Upper lobe of left lung (tissue), 6 donors: ENCODE data around the gene TBX6. TPM values are rescaled to one million over a fixed set of nuclear protein-coding genes. Genes with fewer than 3 reads are reported as not detected.
A peak's percentile ranks its signal among the peaks of the same experiment; 100 is the strongest.

ENCODE experiments used
- ATAC-seq, 2 donors: fragments of 200-7000 bp; cut with Tn5 transposase; one replicate each; pipeline ENCODE4 v1.9.1; 2022; ENCODE audit warnings: mild to moderate bottlenecking in 2 of 2, moderate library complexity in 2 of 2; ENCODE audit not compliant: low FRiP score in 2 of 2
- DNase-seq, 2 donors: peaks; one replicate each; pipeline ENCODE4 v3.0.0-alpha.2; 2019 to 2020
- H3K27ac ChIP-seq, 4 donors: fragments of 200-600 bp; sonication (generic); one replicate each; pipeline ENCODE4 v1.5.1; 2016 to 2019
- H3K27me3 ChIP-seq, 4 donors: fragments of 200-600 bp; sonication (generic); one replicate each; pipeline ENCODE4 v1.5.1; 2017 to 2019
- H3K36me3 ChIP-seq, 4 donors: fragments of 200-600 bp; sonication (generic); one replicate each; pipeline ENCODE4 v1.5.1; 2016 to 2019
- H3K4me1 ChIP-seq, 4 donors: fragments of 200-600 bp; sonication (generic); one replicate each; pipeline ENCODE4 v1.5.1; 2018 to 2019
- H3K4me3 ChIP-seq, 4 donors: fragments of 200-600 bp; sonication (generic); one replicate each; pipeline ENCODE4 v1.5.1; 2017 to 2019; ENCODE audit warnings: mild to moderate bottlenecking in 2 of 4, moderate library complexity in 1 of 4
- H3K9me3 ChIP-seq, 4 donors: fragments of 200-600 bp; sonication (generic); one replicate each; pipeline ENCODE4 v1.5.1; 2018 to 2019
- EP300 ChIP-seq, 4 donors: sonication (generic); formaldehyde crosslinking; IDR thresholded peaks; one replicate each; pipeline ENCODE4 v1.5.1; 2017; ENCODE audit warnings: antibody characterized with exemption in 4 of 4, control low read depth in 2 of 4
- POLR2A ChIP-seq, 4 donors: fragments of 450-650 bp; IDR thresholded peaks; one replicate each; pipeline ENCODE4 v1.5.1; 2016 to 2017; ENCODE audit warnings: antibody characterized with exemption in 4 of 4, mild to moderate bottlenecking in 2 of 4
- POLR2AphosphoS5 ChIP-seq, 2 donors: sonication (generic); formaldehyde crosslinking; IDR thresholded peaks; one replicate each; pipeline ENCODE4 v1.5.1; 2017; ENCODE audit warnings: antibody characterized with exemption in 2 of 2
- WGBS, 2 donors: methylation state at CpG; one replicate each; pipeline ENCODE4 v1.1.5; 2017 to 2018; 5-methylcytosine and 5-hydroxymethylcytosine counted together
- total RNA-seq, 6 donors: library from RNA; depleted of rRNA in 4 of 6; stranded (reverse); fragments of >200 nt in 4 of 6; gene quantifications; one replicate each; pipeline versions ENCODE4 v1.1.0 to v1.2.1, GENCODE V29; 2016 to 2021
- TF ChIP-seq, protein P1 (sequence below), 6 experiments: fragments of 450-650 bp in 4 of 6; fragments of 200-600 bp in 2 of 6; sonication (generic) in 2 of 6; IDR thresholded peaks; one replicate each; pipeline ENCODE4 v1.5.1; 2016 to 2019; ENCODE audit warnings: antibody characterized with exemption in 6 of 6
- donor health status: DM: no; HTN: no; CAD: no; lungs with moderate emphysema.
- donor health status: DM: no; HTN: yes; CAD: no; lungs with severe emphysema.

The TBX6 gene
- total RNA-seq, 6 donors from 2014 or later: 0.69 to 9.4 (median 1.4) TPM

DNA sequence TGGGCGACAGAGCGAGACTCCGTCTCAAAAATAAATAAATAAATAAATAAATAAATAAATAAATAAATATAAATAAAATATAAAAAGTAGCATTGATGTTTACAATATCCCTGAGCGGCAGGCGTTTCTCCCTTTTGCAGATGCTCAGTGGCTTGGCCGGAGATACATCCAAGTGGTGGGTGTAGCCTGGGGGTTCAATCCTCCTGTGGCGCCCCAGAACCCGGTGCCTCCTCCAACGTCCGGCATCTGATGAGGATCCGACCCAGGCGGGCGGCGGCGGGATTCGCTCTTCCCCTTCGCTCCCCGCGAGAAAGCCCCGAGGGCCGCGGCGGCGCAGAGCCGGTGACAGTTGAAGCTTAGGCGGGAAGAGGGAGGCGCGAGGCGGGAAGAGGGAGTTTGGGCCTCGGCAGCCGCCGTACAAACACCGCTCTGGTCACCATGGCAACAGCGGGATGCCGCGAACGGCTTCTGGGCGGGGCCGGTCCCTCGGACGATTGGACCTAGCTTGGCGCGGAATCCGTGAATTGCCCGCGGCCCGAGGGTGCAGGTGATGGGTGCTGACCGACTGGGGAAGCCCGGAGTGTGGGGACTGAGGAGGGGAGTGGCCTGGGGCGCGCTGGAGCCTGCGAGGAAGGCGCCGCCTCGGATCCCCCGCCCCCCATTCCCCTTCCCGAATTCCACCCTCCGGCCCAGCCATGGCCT lies 38.9 kb downstream of the TBX6 start:
- no peaks in the 10 kb centered on the region for H3K27me3 ChIP-seq
- peak overlapping the region in 3 of 4 donors; percentile 7 to 73 (median 68) for H3K27ac ChIP-seq
- peak; percentile 92 to 97 for DNase-seq
- peaks cover 9 to 21% (median 17%) of the 10 kb centered on the region in 4 donors for H3K4me1 ChIP-seq
- ATAC-seq: peak; percentile 90 to 98
- H3K9me3 ChIP-seq: no peaks in the 10 kb centered on the region
- no peaks in the 10 kb centered on the region for H3K36me3 ChIP-seq
- TF ChIP-seq EP300 (IDR thresholded peaks at IDR 0.05): peak in 1 of 4 donors; percentile 80
- TF ChIP-seq POLR2AphosphoS5 (IDR thresholded peaks at IDR 0.05): peak; percentile 82 to 90
- TF ChIP-seq, protein P1, sequence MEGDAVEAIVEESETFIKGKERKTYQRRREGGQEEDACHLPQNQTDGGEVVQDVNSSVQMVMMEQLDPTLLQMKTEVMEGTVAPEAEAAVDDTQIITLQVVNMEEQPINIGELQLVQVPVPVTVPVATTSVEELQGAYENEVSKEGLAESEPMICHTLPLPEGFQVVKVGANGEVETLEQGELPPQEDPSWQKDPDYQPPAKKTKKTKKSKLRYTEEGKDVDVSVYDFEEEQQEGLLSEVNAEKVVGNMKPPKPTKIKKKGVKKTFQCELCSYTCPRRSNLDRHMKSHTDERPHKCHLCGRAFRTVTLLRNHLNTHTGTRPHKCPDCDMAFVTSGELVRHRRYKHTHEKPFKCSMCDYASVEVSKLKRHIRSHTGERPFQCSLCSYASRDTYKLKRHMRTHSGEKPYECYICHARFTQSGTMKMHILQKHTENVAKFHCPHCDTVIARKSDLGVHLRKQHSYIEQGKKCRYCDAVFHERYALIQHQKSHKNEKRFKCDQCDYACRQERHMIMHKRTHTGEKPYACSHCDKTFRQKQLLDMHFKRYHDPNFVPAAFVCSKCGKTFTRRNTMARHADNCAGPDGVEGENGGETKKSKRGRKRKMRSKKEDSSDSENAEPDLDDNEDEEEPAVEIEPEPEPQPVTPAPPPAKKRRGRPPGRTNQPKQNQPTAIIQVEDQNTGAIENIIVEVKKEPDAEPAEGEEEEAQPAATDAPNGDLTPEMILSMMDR (IDR thresholded peaks at IDR 0.05): peak in 2 of 6 experiments; percentile 6 to 27
- TF ChIP-seq POLR2A (IDR thresholded peaks at IDR 0.05): peak in 2 of 4 donors; percentile 15 to 30
- H3K4me3 ChIP-seq: peak overlapping the region; percentile 74 to 98 (median 92)
- WGBS, 2 donors: 4 to 10% methylated on average over 20 to 55 of the region's 58 CpGs

- no peak overlapping the region for H3K4me3 ChIP-seq
- TF ChIP-seq POLR2AphosphoS5 (IDR thresholded peaks at IDR 0.05) (no peak), POLR2A (IDR thresholded peaks at IDR 0.05) (no peak), EP300 (IDR thresholded peaks at IDR 0.05) (no peak)
- TF ChIP-seq, protein P1 (IDR thresholded peaks at IDR 0.05): no peak
- no peak overlapping the region for H3K27ac ChIP-seq
- H3K36me3 ChIP-seq: no peaks in the 10 kb centered on the region
- no peaks in the 10 kb centered on the region for H3K9me3 ChIP-seq
- no peak for ATAC-seq
- DNase-seq: no peak
- peaks cover 9 to 21% (median 17%) of the 10 kb centered on the region in 4 donors for H3K4me1 ChIP-seq
- no peaks in the 10 kb centered on the region for H3K27me3 ChIP-seq
- WGBS, 2 donors: 86 to 91% methylated on average over 3 of the region's 3 CpGs
Observed at GRCh38 chr16:30051518-30051917, 40.2 kb downstream of the TBX6 start.

GRCh38 chr16:30049871-30050270 lies 41.9 kb downstream of the TBX6 start:
- no peak overlapping the region for H3K27ac ChIP-seq
- H3K4me1 ChIP-seq: peaks cover 9 to 21% (median 17%) of the 10 kb centered on the region in 4 donors
- H3K4me3 ChIP-seq: no peak overlapping the region
- TF ChIP-seq POLR2A (IDR thresholded peaks at IDR 0.05): no peak
- no peak for TF ChIP-seq EP300 (IDR thresholded peaks at IDR 0.05)
- no peak for TF ChIP-seq POLR2AphosphoS5 (IDR thresholded peaks at IDR 0.05)
- TF ChIP-seq, protein P1 (IDR thresholded peaks at IDR 0.05): no peak
- no peaks in the 10 kb centered on the region for H3K9me3 ChIP-seq
- DNase-seq (no peak), ATAC-seq (no peak)
- H3K36me3 ChIP-seq: no peaks in the 10 kb centered on the region
- H3K27me3 ChIP-seq: no peaks in the 10 kb centered on the region
- 92 to 97% methylated on average over 8 of the region's 8 CpGs for WGBS, 2 donors

GRCh38 chr16:30046588-30046987 lies 45.1 kb downstream of the TBX6 start:
- Histone ChIP-seq H3K9me3 (no peaks in the 10 kb centered on the region), H3K4me3 (no peak overlapping the region), H3K4me1 (no peaks in the 10 kb centered on the region), H3K27me3 (no peaks in the 10 kb centered on the region), H3K36me3 (no peaks in the 10 kb centered on the region), H3K27ac (no peak overlapping the region)
- TF ChIP-seq EP300 (IDR thresholded peaks at IDR 0.05) (no peak), POLR2A (IDR thresholded peaks at IDR 0.05) (no peak), POLR2AphosphoS5 (IDR thresholded peaks at IDR 0.05) (no peak)
- TF ChIP-seq, protein P1 (IDR thresholded peaks at IDR 0.05): no peak
- 95 to 100% methylated on average over 1 of the region's 1 CpG for WGBS, 2 donors
- DNase-seq (no peak), ATAC-seq (no peak)

DNA sequence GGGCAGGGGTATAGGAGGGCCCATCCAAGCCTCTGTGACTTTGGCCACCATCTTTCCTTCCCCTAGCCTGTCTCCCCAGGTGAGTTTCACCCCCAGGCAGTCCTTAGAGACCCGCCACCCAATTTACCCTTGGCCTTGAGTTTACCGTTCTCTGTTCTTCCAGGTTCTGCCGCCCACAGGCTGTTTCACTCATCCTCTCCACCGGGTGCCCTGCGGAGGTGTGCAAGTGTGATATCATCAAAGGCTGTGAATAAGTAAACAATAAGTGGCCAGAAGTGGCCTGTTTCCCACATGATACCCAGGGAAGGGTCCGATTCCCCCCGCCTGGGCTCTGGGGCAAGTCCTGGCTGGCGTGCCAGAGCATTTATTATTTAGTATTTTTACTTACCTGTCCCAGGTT lies 45.5 kb downstream of the TBX6 start:
- ATAC-seq (no peak), DNase-seq (no peak)
- TF ChIP-seq, protein P1 (IDR thresholded peaks at IDR 0.05): no peak
- TF ChIP-seq EP300 (IDR thresholded peaks at IDR 0.05) (no peak), POLR2AphosphoS5 (IDR thresholded peaks at IDR 0.05) (no peak), POLR2A (IDR thresholded peaks at IDR 0.05) (no peak)
- Histone ChIP-seq H3K27me3 (no peaks in the 10 kb centered on the region), H3K36me3 (no peaks in the 10 kb centered on the region), H3K4me3 (no peak overlapping the region), H3K9me3 (no peaks in the 10 kb centered on the region), H3K4me1 (no peaks in the 10 kb centered on the region), H3K27ac (no peak overlapping the region)
- 60 to 65% methylated on average over 6 to 8 of the region's 8 CpGs for WGBS, 2 donors
